K562 (cell line): ENCODE results near the gene GOSR1. TPM values are rescaled to one million over a fixed set of nuclear protein-coding genes. Genes with fewer than 3 reads are reported as not detected.
A peak's percentile ranks its signal among the peaks of the same experiment; 100 is the strongest.

Experiments used
- ATAC-seq: fragments of 200-7000 bp; cut with Tn5 transposase; 3 replicates; pipeline ENCODE4 v1.9.1; 2020; ENCODE audit warnings: moderate library complexity
- BruUV-seq: library from RNA; stranded (reverse); fragments of 400-500 nt; replicated peaks from 2 replicates; lab custom pipeline; 2021; lab: Mats Ljungman, UMichigan
- CTCF ChIA-PET: fragments of 300-600 bp; formaldehyde crosslinking; extraction: SDS; loops from one replicate; lab custom pipeline; 2021; ENCODE audit warnings: low intra/inter-chr PET ratio; lab: Yijun Ruan, JAX
- POLR2A ChIA-PET: fragments of 300-600, 350-650 bp; sonication (Branson Sonifier 250); formaldehyde crosslinking; extraction: SDS; loops from one replicate; lab custom pipeline; 2021; ENCODE audit warnings: antibody characterized with exemption, inconsistent platforms; lab: Yijun Ruan, JAX
- DNase-seq, 4 experiments: peaks; one replicate each; pipeline versions ENCODE4 v3.0.0 to v3.0.0-alpha.2; 2011 to 2018; ENCODE audit warnings: low spot score in 3 of 4, mixed read lengths in 3 of 4; ENCODE audit errors: extremely low read depth in 1 of 4
- FAIRE-seq: peaks from 2 replicates; lab custom pipeline; 2011; peaks lifted over from hg19 to GRCh38; lab: Jason Lieb, UNC
- H2AFZ ChIP-seq: 2 replicates; pipeline ENCODE4 v1.6.0; 2011; ENCODE audit warnings: low read depth, low read length, control low read depth, inconsistent platforms
- H3K27ac ChIP-seq: fragments of 200-600 bp; 3 replicates; pipeline ENCODE4 v1.8.0; 2011; ENCODE audit warnings: low read depth, mild to moderate bottlenecking, control low read depth, inconsistent platforms, low read length, moderate library complexity, mixed read lengths; ENCODE audit errors: extremely low read depth
- H3K27me3 ChIP-seq, 2 experiments: fragments of 300-600 bp in 1 of 2; 2 replicates in 1 of 2; 3 replicates in 1 of 2; pipeline versions ENCODE4 v1.6.0 to v1.8.0; 2011; ENCODE audit warnings: inconsistent platforms in 2 of 2, low read length in 2 of 2, mild to moderate bottlenecking in 1 of 2, mixed read lengths in 1 of 2, moderate library complexity in 1 of 2; ENCODE audit not compliant: control insufficient read depth in 2 of 2, insufficient read depth in 2 of 2
- H3K36me3 ChIP-seq: fragments of 300-600 bp; 3 replicates; pipeline ENCODE4 v1.8.0; 2011; ENCODE audit warnings: mild to moderate bottlenecking, low read length, inconsistent platforms; ENCODE audit not compliant: control insufficient read depth, insufficient read depth
- H3K4me1 ChIP-seq, 2 experiments: fragments of 200-600 bp in 1 of 2; replicated peaks in 1 of 2; 2 replicates in 1 of 2; 3 replicates in 1 of 2; pipeline versions ENCODE4 v1.5.1 to v1.8.0; 2011; ENCODE audit warnings: inconsistent platforms in 2 of 2, low read length in 2 of 2, mild to moderate bottlenecking in 1 of 2, mixed read lengths in 1 of 2, moderate library complexity in 1 of 2; ENCODE audit not compliant: control insufficient read depth in 2 of 2, insufficient read depth in 2 of 2
- H3K4me2 ChIP-seq: 2 replicates; pipeline ENCODE4 v1.6.1; 2011; ENCODE audit warnings: low read length, control low read depth, inconsistent platforms, mixed read lengths; ENCODE audit not compliant: insufficient read depth
- H3K4me3 ChIP-seq: fragments of 200-600 bp; sonication (generic), shearing (Covaris generic); 2 replicates; pipeline ENCODE4 v1.5.1; 2016; ENCODE audit warnings: control low read depth, inconsistent platforms
- H3K79me2 ChIP-seq: fragments of 200-600 bp; 3 replicates; pipeline ENCODE4 v1.8.0; 2011; ENCODE audit warnings: low read length, inconsistent platforms; ENCODE audit not compliant: control insufficient read depth, insufficient read depth
- H3K9ac ChIP-seq, 2 experiments: 2 replicates each; pipeline versions ENCODE4 v1.6.0 to v1.6.1; 2011; ENCODE audit warnings: low read depth in 2 of 2, low read length in 2 of 2, control low read depth in 1 of 2, inconsistent platforms in 1 of 2, mild to moderate bottlenecking in 1 of 2, mixed read lengths in 1 of 2; ENCODE audit not compliant: insufficient read depth in 1 of 2
- H3K9me1 ChIP-seq: one replicate; pipeline ENCODE4 v1.6.0; 2011; ENCODE audit warnings: inconsistent platforms, mild to moderate bottlenecking, low read length, moderate library complexity; ENCODE audit not compliant: control insufficient read depth, insufficient read depth
- H3K9me3 ChIP-seq: replicated peaks from 2 replicates; pipeline ENCODE4 v1.5.1; 2011; ENCODE audit warnings: low read depth, low read length, inconsistent platforms; ENCODE audit not compliant: control insufficient read depth, insufficient read depth
- H4K20me1 ChIP-seq: replicated peaks from 2 replicates; pipeline ENCODE4 v1.6.1; 2011; ENCODE audit warnings: low read length, inconsistent platforms, mixed read lengths; ENCODE audit not compliant: control insufficient read depth, insufficient read depth
- C11orf30 ChIP-seq: fragments of 450-650 bp; IDR thresholded peaks from 2 replicates; pipeline ENCODE4 v1.6.1; 2016; ENCODE audit warnings: low read depth, mild to moderate bottlenecking
- EWSR1 ChIP-seq: fragments of 450-650 bp; IDR thresholded peaks from 2 replicates; pipeline ENCODE4 v1.6.1; 2018; ENCODE audit warnings: borderline replicate concordance, mild to moderate bottlenecking, low read depth, moderate library complexity; ENCODE audit not compliant: partially characterized antibody
- KDM1A ChIP-seq, 2 experiments: fragments of 450-650 bp; IDR thresholded peaks; 2 replicates each; pipeline ENCODE4 v1.6.1; 2016; ENCODE audit warnings: mild to moderate bottlenecking in 2 of 2
- MAFF ChIP-seq: IDR thresholded peaks from 2 replicates; pipeline ENCODE4 v1.6.1; 2012; ENCODE audit warnings: low read length, improper control_type of control experiment
- MAFG ChIP-seq: fragments of 450-650 bp; conservative IDR thresholded peaks from 2 replicates; pipeline ENCODE4 v1.6.1; 2016; ENCODE audit warnings: missing genetic modification characterization, missing compliant biosample characterization
- NONO ChIP-seq, 2 experiments: fragments of 200-400 bp in 1 of 2; fragments of 450-650 bp in 1 of 2; formaldehyde crosslinking in 1 of 2; IDR thresholded peaks; 2 replicates each; pipeline ENCODE4 v1.6.1; 2017; ENCODE audit warnings: low read depth in 2 of 2, mild to moderate bottlenecking in 2 of 2, moderate library complexity in 2 of 2, low read length in 1 of 2
- SNRNP70 ChIP-seq: fragments of 200-400 bp; formaldehyde crosslinking; optimal IDR thresholded peaks from 2 replicates; pipeline ENCODE3; 2017; ENCODE audit warnings: low read depth, low read length
- SP1 ChIP-seq: sonication (generic); formaldehyde crosslinking; IDR thresholded peaks from 2 replicates; pipeline ENCODE4 v1.8.1; 2022; ENCODE audit warnings: mild to moderate bottlenecking, missing genetic modification reagents
- TCF3 ChIP-seq: sonication (generic); formaldehyde crosslinking; IDR thresholded peaks from 2 replicates; pipeline ENCODE4 v1.4.0; 2020; ENCODE audit warnings: mild to moderate bottlenecking, missing genetic modification reagents
- ZNF316 ChIP-seq: fragments of 450-650 bp; IDR thresholded peaks from 2 replicates; pipeline ENCODE4 v1.6.1; 2016
- WGBS: fragments of 100-300 bp; shearing (Covaris generic); methylation state at CpG from one replicate; pipeline ENCODE4 v1.1.6; 2016; ENCODE audit warnings: low coverage, mixed read lengths; ENCODE audit not compliant: insufficient coverage; ENCODE audit errors: missing lambda C conversion rate; 5-methylcytosine and 5-hydroxymethylcytosine counted together
- in situ Hi-C: fragments of 300-500 bp; cut with MboI; formaldehyde crosslinking; loops from 4 replicates; pipeline ENCODE4 v1.15.0; 2018; ENCODE audit warnings: inconsistent platforms, mixed read lengths
- intact Hi-C: fragments of 100-400 bp; cut with micrococcal nuclease; formaldehyde crosslinking; loops from 2 replicates; pipeline ENCODE4 v1.14.2; 2022
- polyA plus RNA-seq, 8 experiments: library from polyadenylated mRNA; depleted of rRNA in 4 of 8; stranded (reverse) in 5 of 8; unstranded in 3 of 8; fragments of >200 nt; fragmentation: Nextera tagmentation in 2 of 8; fragmentation: Illumina TruSeq in 1 of 8; extraction: Ambion mirVana in 2 of 8; extraction: Trizol in 1 of 8; gene quantifications; 2 replicates each; pipeline versions ENCODE4 v1.2.1 to v1.2.3, GENCODE V29; 2011 to 2014; ENCODE audit warnings: inconsistent platforms in 1 of 8, missing spikeins in 1 of 8
- total RNA-seq, 7 experiments: library from RNA; depleted of rRNA in 6 of 7; stranded (reverse); fragments of >200 nt in 6 of 7; fragmentation: Illumina TruSeq in 2 of 7; extraction: Trizol in 2 of 7; gene quantifications; 2 replicates each; pipeline versions ENCODE4 v1.2.1 to v1.2.3, GENCODE V29; 2011 to 2021; ENCODE audit warnings: low replicate concordance in 1 of 7
- TF ChIP-seq, protein P1 (sequence below): sonication (generic); formaldehyde crosslinking; IDR thresholded peaks from 2 replicates; pipeline ENCODE4 v1.8.0; 2023; ENCODE audit warnings: mild to moderate bottlenecking, missing genetic modification reagents

GOSR1 gene
- total and polyA plus RNA-seq, 9 of the 15 experiments (the other 6 are each of a cell fraction or from before 2014, with no cell fraction given), result 17.6 to 95.5 (median 33.3) TPM

DNA sequence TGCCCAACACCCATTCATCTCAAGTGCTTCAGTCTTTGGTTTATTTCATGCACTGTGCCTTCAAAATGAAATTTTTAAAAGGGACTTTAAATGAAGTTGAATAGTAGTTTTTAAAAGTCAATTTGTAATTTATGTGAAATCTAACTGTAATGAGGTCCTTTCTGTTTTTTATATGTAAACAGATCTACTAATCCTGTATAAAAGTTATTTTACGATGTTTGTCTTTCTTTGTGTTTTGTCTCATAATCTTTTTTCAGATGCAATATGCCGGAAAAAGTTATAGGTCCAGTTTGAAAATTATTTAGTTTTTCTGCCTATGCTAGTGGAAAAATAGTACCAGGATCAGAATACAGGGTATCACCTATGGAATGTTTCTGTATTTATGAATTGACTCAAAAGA is 8.7 kb upstream of the GOSR1 start (continued):
- TF ChIP-seq EWSR1, result no peak
- TF ChIP-seq SNRNP70, result no peak
- TF ChIP-seq, protein P1, sequence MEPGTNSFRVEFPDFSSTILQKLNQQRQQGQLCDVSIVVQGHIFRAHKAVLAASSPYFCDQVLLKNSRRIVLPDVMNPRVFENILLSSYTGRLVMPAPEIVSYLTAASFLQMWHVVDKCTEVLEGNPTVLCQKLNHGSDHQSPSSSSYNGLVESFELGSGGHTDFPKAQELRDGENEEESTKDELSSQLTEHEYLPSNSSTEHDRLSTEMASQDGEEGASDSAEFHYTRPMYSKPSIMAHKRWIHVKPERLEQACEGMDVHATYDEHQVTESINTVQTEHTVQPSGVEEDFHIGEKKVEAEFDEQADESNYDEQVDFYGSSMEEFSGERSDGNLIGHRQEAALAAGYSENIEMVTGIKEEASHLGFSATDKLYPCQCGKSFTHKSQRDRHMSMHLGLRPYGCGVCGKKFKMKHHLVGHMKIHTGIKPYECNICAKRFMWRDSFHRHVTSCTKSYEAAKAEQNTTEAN, result no peak
- TF ChIP-seq TCF3, result no peak
- TF ChIP-seq SP1, result no peak

DNA sequence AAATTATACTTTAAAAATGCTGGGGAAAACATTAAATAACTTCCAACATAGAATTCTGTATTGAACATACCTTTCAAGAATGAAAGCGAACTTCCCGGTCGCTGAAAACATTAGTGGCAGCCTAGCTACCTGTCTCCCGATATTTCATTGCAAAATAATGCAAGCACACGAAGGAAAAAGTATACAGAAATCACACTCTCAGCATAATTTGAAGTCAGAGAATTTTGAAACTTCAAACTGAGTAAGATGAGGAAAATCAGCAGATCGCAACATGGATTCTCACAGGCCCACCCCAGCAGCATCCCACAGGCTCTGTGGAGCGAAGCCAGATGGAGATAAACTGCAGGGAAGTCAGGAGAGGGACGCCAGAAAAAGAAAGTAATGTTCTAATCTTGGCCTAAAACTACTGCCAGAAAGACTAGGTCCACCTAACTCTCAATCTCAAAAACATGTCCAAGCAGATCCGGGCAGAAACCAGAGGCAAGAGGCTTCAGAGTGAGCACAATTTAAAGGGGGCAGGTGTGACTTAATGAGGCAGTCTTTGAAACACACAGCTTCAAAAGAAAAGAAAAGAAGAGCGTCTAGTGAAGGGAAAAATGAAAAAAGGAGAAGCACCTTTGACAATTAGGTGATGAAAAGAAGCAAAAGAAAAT is 4.8 kb upstream of the GOSR1 start:
- Histone ChIP-seq H3K36me3 (no peaks in the 10 kb centered on the region; the same call in 2 of the 3 replicates), H3K27ac (no peak overlapping the region), H3K4me1 (peaks cover 0 to 14% of the 10 kb centered on the region in 2 experiments; a peak in 3 of 5 replicates), H3K9me1 (no peaks in the 10 kb centered on the region), H4K20me1 (no peaks in the 10 kb centered on the region), H3K27me3 (no peaks in the 10 kb centered on the region), H3K79me2 (peaks cover 2% of the 10 kb centered on the region), H3K4me2 (peak overlapping the region; percentile 24), H3K9me3 (no peaks in the 10 kb centered on the region), H2AFZ (peak overlapping the region; percentile 68), H3K9ac (0 out of 4 replicates have a peak overlapping the region, but pooled peaks of 1 of the 2 experiments have one; percentile 29), H3K4me3 (no peak overlapping the region)
- intact Hi-C loops, result no loop called here
- 45% methylated on average over 10 of the region's 10 CpGs for WGBS
- POLR2A ChIA-PET, result no interaction called here
- TF ChIP-seq KDM1A (IDR thresholded peaks at IDR 0.05), result no peak
- TF ChIP-seq ZNF316, result peak; percentile 83
- peak; percentile 25; the same call in 1 of the 2 replicates for TF ChIP-seq MAFF
- peak; percentile 50 for TF ChIP-seq MAFG (tag)
- TF ChIP-seq NONO (IDR thresholded peaks at IDR 0.05; ENCODE audit: low read depth in 2 of 2, low read length in 1 of 2), result no peak
- TF ChIP-seq C11orf30, result peak; percentile 60
- no peak for ATAC-seq
- CTCF ChIA-PET, result no interaction called here
- FAIRE-seq, result no peak
- BruUV-seq, result no TSS peak
- in situ Hi-C loops, result no loop called here
- DNase-seq, result no peak
